ENCODE measurements around the gene FSHR.

FSHR gene

DNA sequence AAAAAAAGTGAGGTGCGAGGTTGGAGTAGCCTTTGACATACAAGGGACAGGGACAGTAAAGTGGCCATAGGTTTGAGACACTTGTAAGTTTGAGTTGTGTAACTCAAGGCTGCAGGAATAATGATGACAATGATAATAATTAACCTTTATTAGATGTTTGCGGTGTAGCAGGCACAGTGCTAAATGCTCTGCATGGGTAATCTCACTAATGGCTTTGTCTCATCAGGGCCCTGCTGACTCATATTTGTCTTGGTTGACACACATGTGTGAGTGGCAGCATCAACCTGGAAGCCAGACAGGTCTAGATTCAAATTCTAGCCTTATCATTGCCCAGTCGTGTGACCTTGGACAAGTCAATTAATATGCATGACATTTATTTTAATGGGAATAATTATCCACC, 126.2 kb downstream of the FSHR start:
- Histone ChIP-seq H3K36me3 (ENCODE audit: control insufficient read depth, insufficient read depth, low read length) (no peaks in the 10 kb centered on the region), H3K9ac (ENCODE audit: low read depth, low read length) (no peak overlapping the region), H3K9me3 (ENCODE audit: control insufficient read depth, insufficient read depth, low read length) (no peaks in the 10 kb centered on the region), H3K4me3 (ENCODE audit: low read depth, low read length) (no peak overlapping the region), H3K27me3 (ENCODE audit: control insufficient read depth, insufficient read depth, low read length) (no peaks in the 10 kb centered on the region), H3K4me1 (ENCODE audit: control insufficient read depth, insufficient read depth, low read length) (no peaks in the 10 kb centered on the region)

DNA sequence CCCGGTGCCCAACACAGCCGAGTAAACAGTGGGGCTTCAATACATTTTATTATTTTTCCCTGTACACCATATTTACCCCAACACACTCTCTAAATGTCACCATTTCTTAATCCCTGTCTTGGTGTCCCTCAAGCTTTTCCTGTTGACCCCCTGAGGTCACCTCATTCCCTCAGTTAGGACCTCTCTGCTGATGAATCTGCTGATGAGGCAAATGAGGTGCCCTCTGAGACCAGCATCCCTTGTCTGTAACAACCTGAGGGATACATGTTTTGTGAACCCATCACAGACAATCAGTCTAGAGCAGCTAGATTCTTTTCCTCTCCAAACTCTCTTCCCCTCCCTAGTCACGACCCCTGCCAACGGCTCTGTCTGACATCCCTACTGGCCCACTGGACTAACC, 127.6 kb downstream of the FSHR start:
- no peak overlapping the region for H3K9ac ChIP-seq (ENCODE audit: low read depth, low read length)
- H3K4me1 ChIP-seq (ENCODE audit: control insufficient read depth, insufficient read depth, low read length), result no peaks in the 10 kb centered on the region
- no peaks in the 10 kb centered on the region for H3K36me3 ChIP-seq (ENCODE audit: control insufficient read depth, insufficient read depth, low read length)
- H3K27me3 ChIP-seq (ENCODE audit: control insufficient read depth, insufficient read depth, low read length), result no peaks in the 10 kb centered on the region
- H3K9me3 ChIP-seq (ENCODE audit: control insufficient read depth, insufficient read depth, low read length), result no peaks in the 10 kb centered on the region
- no peak overlapping the region for H3K4me3 ChIP-seq (ENCODE audit: low read depth, low read length)

DNA sequence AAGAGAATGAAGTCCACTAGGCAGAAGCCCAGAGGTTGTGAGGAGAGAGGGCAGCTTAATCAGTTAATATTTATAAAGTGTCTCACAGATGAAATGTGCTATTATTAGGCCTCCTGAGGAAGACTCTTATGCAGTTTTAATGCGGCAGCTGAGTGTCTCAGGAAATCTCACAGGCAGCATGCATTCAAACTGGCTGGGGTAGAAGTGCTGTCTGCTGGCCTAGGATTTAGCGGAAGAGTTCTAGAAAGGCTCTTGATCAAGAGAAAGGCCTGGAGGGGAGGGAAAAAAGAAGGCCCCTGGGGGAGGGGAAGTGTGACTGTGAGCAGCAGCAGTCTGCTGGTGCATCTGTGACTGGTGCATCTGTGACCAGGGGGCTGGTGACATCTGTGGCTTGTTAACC, 133.0 kb downstream of the FSHR start:
- H3K4me1 ChIP-seq (ENCODE audit: control insufficient read depth, insufficient read depth, low read length), result no peaks in the 10 kb centered on the region
- no peaks in the 10 kb centered on the region for H3K36me3 ChIP-seq (ENCODE audit: control insufficient read depth, insufficient read depth, low read length)
- no peak overlapping the region for H3K9ac ChIP-seq (ENCODE audit: low read depth, low read length)
- H3K9me3 ChIP-seq (ENCODE audit: control insufficient read depth, insufficient read depth, low read length), result no peaks in the 10 kb centered on the region
- no peaks in the 10 kb centered on the region for H3K27me3 ChIP-seq (ENCODE audit: control insufficient read depth, insufficient read depth, low read length)
- H3K4me3 ChIP-seq (ENCODE audit: low read depth, low read length), result no peak overlapping the region

DNA sequence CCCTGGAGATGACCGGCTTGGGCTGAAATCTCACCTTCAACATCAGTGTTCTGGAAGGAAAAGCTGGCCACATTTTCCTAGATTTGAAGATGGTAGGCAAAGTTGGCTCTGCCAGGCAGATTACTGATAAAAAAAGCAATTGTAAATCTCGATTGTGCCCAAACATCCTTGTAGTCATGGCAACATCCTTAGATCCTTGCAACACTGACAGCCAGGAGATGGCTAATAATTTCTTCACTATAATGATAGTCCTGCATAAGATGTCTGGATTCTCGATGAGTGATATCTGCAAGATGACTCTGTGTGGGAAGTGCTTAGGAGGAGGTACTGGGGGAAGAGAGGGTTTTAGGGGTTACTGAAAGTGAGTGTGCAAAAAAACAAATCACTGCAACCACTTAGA, 149.1 kb downstream of the FSHR start:
- Histone ChIP-seq H3K9me3 (ENCODE audit: control insufficient read depth, insufficient read depth, low read length) (no peaks in the 10 kb centered on the region), H3K4me3 (ENCODE audit: low read depth, low read length) (no peak overlapping the region), H3K36me3 (ENCODE audit: control insufficient read depth, insufficient read depth, low read length) (no peaks in the 10 kb centered on the region), H3K27me3 (ENCODE audit: control insufficient read depth, insufficient read depth, low read length) (no peaks in the 10 kb centered on the region), H3K9ac (ENCODE audit: low read depth, low read length) (no peak overlapping the region), H3K4me1 (ENCODE audit: control insufficient read depth, insufficient read depth, low read length) (no peaks in the 10 kb centered on the region)

GRCh38 chr2:49004036-49004626, 150.2 kb downstream of the FSHR start:
- no peaks in the 10 kb centered on the region for H3K36me3 ChIP-seq (ENCODE audit: control insufficient read depth, insufficient read depth, low read length)
- H3K9ac ChIP-seq (ENCODE audit: low read depth, low read length), result no peak overlapping the region
- no peaks in the 10 kb centered on the region for H3K4me1 ChIP-seq (ENCODE audit: control insufficient read depth, insufficient read depth, low read length)
- H3K4me3 ChIP-seq (ENCODE audit: low read depth, low read length), result no peak overlapping the region
- H3K27me3 ChIP-seq (ENCODE audit: control insufficient read depth, insufficient read depth, low read length), result no peaks in the 10 kb centered on the region
- no peaks in the 10 kb centered on the region for H3K9me3 ChIP-seq (ENCODE audit: control insufficient read depth, insufficient read depth, low read length)

DNA sequence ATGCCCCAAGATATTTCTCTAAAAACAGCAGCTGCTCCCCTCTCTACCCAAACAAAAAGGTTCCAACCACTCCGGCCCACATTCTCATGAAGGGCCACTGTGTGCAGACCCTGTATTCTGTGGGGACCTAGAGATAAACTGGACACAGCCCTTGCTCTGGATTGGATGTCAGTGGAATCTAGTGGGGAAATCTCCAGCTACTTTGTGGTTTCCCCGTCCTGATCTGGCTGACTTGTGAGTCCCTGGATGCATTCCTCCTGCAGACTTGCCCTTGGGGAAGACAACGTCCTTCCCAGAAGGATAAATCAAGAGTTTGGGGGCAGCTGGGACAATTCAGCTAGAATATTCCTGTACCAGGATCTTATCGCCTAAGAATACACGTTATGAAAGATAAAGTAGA, 151.1 kb downstream of the FSHR start:
- Histone ChIP-seq H3K27me3 (ENCODE audit: control insufficient read depth, insufficient read depth, low read length) (no peaks in the 10 kb centered on the region), H3K4me3 (ENCODE audit: low read depth, low read length) (no peak overlapping the region), H3K36me3 (ENCODE audit: control insufficient read depth, insufficient read depth, low read length) (no peaks in the 10 kb centered on the region), H3K9me3 (ENCODE audit: control insufficient read depth, insufficient read depth, low read length) (no peaks in the 10 kb centered on the region), H3K4me1 (ENCODE audit: control insufficient read depth, insufficient read depth, low read length) (no peaks in the 10 kb centered on the region), H3K9ac (ENCODE audit: low read depth, low read length) (no peak overlapping the region)

GRCh38 chr2:49002750-49003149, 151.6 kb downstream of the FSHR start:
- Histone ChIP-seq H3K9ac (ENCODE audit: low read depth, low read length) (no peak overlapping the region), H3K36me3 (ENCODE audit: control insufficient read depth, insufficient read depth, low read length) (no peaks in the 10 kb centered on the region), H3K4me3 (ENCODE audit: low read depth, low read length) (no peak overlapping the region), H3K9me3 (ENCODE audit: control insufficient read depth, insufficient read depth, low read length) (no peaks in the 10 kb centered on the region), H3K4me1 (ENCODE audit: control insufficient read depth, insufficient read depth, low read length) (no peaks in the 10 kb centered on the region), H3K27me3 (ENCODE audit: control insufficient read depth, insufficient read depth, low read length) (no peaks in the 10 kb centered on the region)

- H3K4me3 ChIP-seq (ENCODE audit: low read depth, low read length), result no peak overlapping the region
- no peaks in the 10 kb centered on the region for H3K36me3 ChIP-seq (ENCODE audit: control insufficient read depth, insufficient read depth, low read length)
- no peaks in the 10 kb centered on the region for H3K9me3 ChIP-seq (ENCODE audit: control insufficient read depth, insufficient read depth, low read length)
- H3K4me1 ChIP-seq (ENCODE audit: control insufficient read depth, insufficient read depth, low read length), result no peaks in the 10 kb centered on the region
- H3K9ac ChIP-seq (ENCODE audit: low read depth, low read length), result no peak overlapping the region
- no peaks in the 10 kb centered on the region for H3K27me3 ChIP-seq (ENCODE audit: control insufficient read depth, insufficient read depth, low read length)
Measured at GRCh38 chr2:49000695-49001094, 153.6 kb downstream of the FSHR start.

GRCh38 chr2:48998449-48998848, 155.9 kb downstream of the FSHR start:
- no peaks in the 10 kb centered on the region for H3K27me3 ChIP-seq (ENCODE audit: control insufficient read depth, insufficient read depth, low read length)
- H3K9ac ChIP-seq (ENCODE audit: low read depth, low read length), result no peak overlapping the region
- no peak overlapping the region for H3K4me3 ChIP-seq (ENCODE audit: low read depth, low read length)
- no peaks in the 10 kb centered on the region for H3K4me1 ChIP-seq (ENCODE audit: control insufficient read depth, insufficient read depth, low read length)
- no peaks in the 10 kb centered on the region for H3K9me3 ChIP-seq (ENCODE audit: control insufficient read depth, insufficient read depth, low read length)
- H3K36me3 ChIP-seq (ENCODE audit: control insufficient read depth, insufficient read depth, low read length), result no peaks in the 10 kb centered on the region

- H3K27me3 ChIP-seq (ENCODE audit: control insufficient read depth, insufficient read depth, low read length), result no peaks in the 10 kb centered on the region
- H3K9me3 ChIP-seq (ENCODE audit: control insufficient read depth, insufficient read depth, low read length), result no peaks in the 10 kb centered on the region
- no peaks in the 10 kb centered on the region for H3K4me1 ChIP-seq (ENCODE audit: control insufficient read depth, insufficient read depth, low read length)
- no peak overlapping the region for H3K9ac ChIP-seq (ENCODE audit: low read depth, low read length)
- H3K36me3 ChIP-seq (ENCODE audit: control insufficient read depth, insufficient read depth, low read length), result no peaks in the 10 kb centered on the region
- H3K4me3 ChIP-seq (ENCODE audit: low read depth, low read length), result no peak overlapping the region
Measured at GRCh38 chr2:48993576-48993975, 160.7 kb downstream of the FSHR start.

GRCh38 chr2:48991415-48992131, 162.7 kb downstream of the FSHR start:
- Histone ChIP-seq H3K27me3 (ENCODE audit: control insufficient read depth, insufficient read depth, low read length) (no peaks in the 10 kb centered on the region), H3K36me3 (ENCODE audit: control insufficient read depth, insufficient read depth, low read length) (no peaks in the 10 kb centered on the region), H3K9me3 (ENCODE audit: control insufficient read depth, insufficient read depth, low read length) (no peaks in the 10 kb centered on the region), H3K9ac (ENCODE audit: low read depth, low read length) (no peak overlapping the region), H3K4me3 (ENCODE audit: low read depth, low read length) (no peak overlapping the region), H3K4me1 (ENCODE audit: control insufficient read depth, insufficient read depth, low read length) (no peaks in the 10 kb centered on the region)

- Histone ChIP-seq H3K4me3 (ENCODE audit: low read depth, low read length) (no peak overlapping the region), H3K9ac (ENCODE audit: low read depth, low read length) (no peak overlapping the region), H3K9me3 (ENCODE audit: control insufficient read depth, insufficient read depth, low read length) (no peaks in the 10 kb centered on the region), H3K27me3 (ENCODE audit: control insufficient read depth, insufficient read depth, low read length) (no peaks in the 10 kb centered on the region), H3K4me1 (ENCODE audit: control insufficient read depth, insufficient read depth, low read length) (no peaks in the 10 kb centered on the region), H3K36me3 (ENCODE audit: control insufficient read depth, insufficient read depth, low read length) (no peaks in the 10 kb centered on the region)
Measured at GRCh38 chr2:48984922-48985321, 169.4 kb downstream of the FSHR start.
